SK-N-SH (cell line): Measurements from ENCODE around the gene CHRM3. TPM values are rescaled to one million over a fixed set of nuclear protein-coding genes. Genes with fewer than 3 reads are reported as not detected.

Experiments
- CTCF ChIA-PET: fragments of 300-600, 350-600 bp; formaldehyde crosslinking; extraction: SDS; loops from one replicate; lab custom pipeline; 2021; lab: Yijun Ruan, JAX
- POLR2A ChIA-PET: fragments of 350-600 bp; sonication (Branson Sonifier 250); formaldehyde crosslinking; extraction: SDS; loops from one replicate; lab custom pipeline; 2020; ENCODE audit warnings: antibody characterized with exemption, inconsistent platforms; lab: Yijun Ruan, JAX
- DNase-seq: peaks from one replicate; pipeline ENCODE4 v3.0.0; 2012
- H2AFZ ChIP-seq: fragments of 200-600 bp; sonication (generic); 2 replicates; pipeline ENCODE4 v1.8.1; 2016; ENCODE audit warnings: antibody characterized with exemption, mild to moderate bottlenecking, low read depth
- H3F3A ChIP-seq: fragments of 200-600 bp; sonication (generic); replicated peaks from 2 replicates; pipeline ENCODE3; 2016; ENCODE audit warnings: antibody characterized with exemption, mild to moderate bottlenecking; ENCODE audit not compliant: insufficient read depth
- H3K27ac ChIP-seq, 2 experiments: fragments of 200-500 bp in 1 of 2; fragments of 200-600 bp in 1 of 2; sonication (Bioruptor generic) in 1 of 2; sonication (generic), shearing (Covaris generic) in 1 of 2; 2 replicates each; pipeline versions ENCODE4 v1.5.1 to v1.6.1; 2014 to 2016; ENCODE audit warnings: low read depth in 2 of 2, inconsistent platforms in 1 of 2, low read length in 1 of 2, mild to moderate bottlenecking in 1 of 2, mixed read lengths in 1 of 2
- H3K27me3 ChIP-seq: fragments of 200-600 bp; sonication (generic), shearing (Covaris generic); 2 replicates; pipeline ENCODE4 v1.6.1; 2016; ENCODE audit warnings: mixed run types; ENCODE audit not compliant: insufficient read depth
- H3K36me3 ChIP-seq, 2 experiments: fragments of 200-500 bp in 1 of 2; fragments of 200-600 bp in 1 of 2; sonication (Bioruptor generic) in 1 of 2; sonication (generic) in 1 of 2; replicated peaks in 1 of 2; 2 replicates each; pipeline versions ENCODE3 to v1.5.1; 2014 to 2016; ENCODE audit warnings: low read length in 1 of 2, mild to moderate bottlenecking in 1 of 2; ENCODE audit not compliant: insufficient read depth in 2 of 2, control insufficient read depth in 1 of 2
- H3K4me1 ChIP-seq, 2 experiments: fragments of 200-500 bp in 1 of 2; fragments of 200-600 bp in 1 of 2; sonication (Bioruptor generic) in 1 of 2; sonication (generic), shearing (Covaris generic) in 1 of 2; 2 replicates each; pipeline versions ENCODE4 v1.5.1 to v1.6.1; 2014 to 2016; ENCODE audit warnings: low read depth in 1 of 2, low read length in 1 of 2, mixed run types in 1 of 2; ENCODE audit not compliant: insufficient read depth in 2 of 2, control insufficient read depth in 1 of 2
- H3K4me2 ChIP-seq: fragments of 200-600 bp; sonication (generic), shearing (Covaris generic); 2 replicates; pipeline ENCODE4 v1.6.1; 2017; ENCODE audit warnings: mixed run types
- H3K4me3 ChIP-seq, 2 experiments: fragments of 200-500 bp in 1 of 2; fragments of 200-600 bp in 1 of 2; sonication (Bioruptor generic) in 1 of 2; sonication (generic), shearing (Covaris generic) in 1 of 2; 2 replicates each; pipeline versions ENCODE4 v1.5.1 to v1.8.1; 2014 to 2016; ENCODE audit warnings: low read depth in 2 of 2, inconsistent platforms in 1 of 2, low read length in 1 of 2, mild to moderate bottlenecking in 1 of 2, mixed read lengths in 1 of 2, moderate library complexity in 1 of 2
- H3K79me2 ChIP-seq: fragments of 200-600 bp; sonication (generic); 2 replicates; pipeline ENCODE4 v1.8.1; 2017; ENCODE audit warnings: mild to moderate bottlenecking; ENCODE audit not compliant: insufficient read depth
- H3K9ac ChIP-seq: fragments of 200-600 bp; sonication (generic); 2 replicates; pipeline ENCODE4 v1.6.1; 2017; ENCODE audit warnings: mixed run types
- H3K9me2 ChIP-seq: fragments of 200-600 bp; sonication (generic); 2 replicates; pipeline ENCODE4 v1.6.1; 2017; ENCODE audit warnings: mixed run types
- H3K9me3 ChIP-seq: fragments of 200-600 bp; sonication (generic); 2 replicates; pipeline ENCODE4 v1.6.1; 2017; ENCODE audit warnings: mixed run types, mild to moderate bottlenecking, moderate library complexity
- H4K20me1 ChIP-seq: fragments of 200-600 bp; sonication (generic); 2 replicates; pipeline ENCODE4 v1.6.1; 2017; ENCODE audit warnings: mild to moderate bottlenecking, mixed run types; ENCODE audit not compliant: insufficient read depth
- CHD2 ChIP-seq: fragments of 150-350 bp; IDR thresholded peaks from 2 replicates; pipeline ENCODE4 v1.6.1; 2018; ENCODE audit warnings: low read length; ENCODE audit not compliant: partially characterized antibody
- CTCF ChIP-seq: fragments of 200-600 bp; sonication (generic); IDR thresholded peaks from 2 replicates; pipeline ENCODE4 v1.6.1; 2017; ENCODE audit warnings: antibody characterized with exemption, mild to moderate bottlenecking, moderate library complexity
- EZH2phosphoT487 ChIP-seq: fragments of 200-600 bp; sonication (generic); IDR thresholded peaks from 2 replicates; pipeline ENCODE4 v1.6.1; 2017; ENCODE audit warnings: low read depth, mixed run types, mild to moderate bottlenecking, antibody characterized with exemption, moderate library complexity, borderline replicate concordance
- FOSL2 ChIP-seq: IDR thresholded peaks from 2 replicates; pipeline ENCODE4 v1.4.0; 2012; ENCODE audit warnings: low read depth, mild to moderate bottlenecking, moderate library complexity, borderline replicate concordance
- FOXM1 ChIP-seq: IDR thresholded peaks from 2 replicates; pipeline ENCODE4 v1.4.0; 2012; ENCODE audit warnings: low read depth, mild to moderate bottlenecking
- GATA2 ChIP-seq: sonication (generic); formaldehyde crosslinking; IDR thresholded peaks from 2 replicates; pipeline ENCODE4 v1.5.0; 2020; ENCODE audit warnings: mild to moderate bottlenecking, missing genetic modification reagents
- JUND ChIP-seq: IDR thresholded peaks from 2 replicates; pipeline ENCODE4 v1.4.0; 2012
- MEF2A ChIP-seq: IDR thresholded peaks from 2 replicates; pipeline ENCODE4 v1.4.0; 2012; ENCODE audit warnings: low read depth, borderline replicate concordance
- MXI1 ChIP-seq: IDR thresholded peaks from 2 replicates; pipeline ENCODE4 v1.6.1; 2012; ENCODE audit warnings: mild to moderate bottlenecking, low read depth, low read length, improper control_type of control experiment
- POLR2AphosphoS5 ChIP-seq: IDR thresholded peaks from 2 replicates; pipeline ENCODE4 v1.6.1; 2012; ENCODE audit warnings: low read depth, low read length
- RAD21 ChIP-seq: IDR thresholded peaks from 2 replicates; pipeline ENCODE4 v1.6.1; 2012; ENCODE audit warnings: mild to moderate bottlenecking, low read length
- RCOR1 ChIP-seq: fragments of 150-350 bp; IDR thresholded peaks from 2 replicates; pipeline ENCODE4 v1.6.1; 2017; ENCODE audit warnings: antibody characterized with exemption, low read length
- REST ChIP-seq: IDR thresholded peaks from 2 replicates; pipeline ENCODE4 v1.6.1; 2012; ENCODE audit warnings: mild to moderate bottlenecking, low read depth, low read length, moderate library complexity
- RXRA ChIP-seq: IDR thresholded peaks from 2 replicates; pipeline ENCODE4 v1.4.0; 2012; ENCODE audit warnings: low read depth, mild to moderate bottlenecking, borderline replicate concordance
- SIN3A ChIP-seq: IDR thresholded peaks from 2 replicates; pipeline ENCODE4 v1.6.1; 2012; ENCODE audit warnings: low read depth, mild to moderate bottlenecking, low read length, moderate library complexity, borderline replicate concordance
- TCF12 ChIP-seq: IDR thresholded peaks from 2 replicates; pipeline ENCODE4 v1.4.0; 2012
- TEAD4 ChIP-seq: IDR thresholded peaks from 2 replicates; pipeline ENCODE4 v1.4.0; 2012; ENCODE audit warnings: mild to moderate bottlenecking, borderline replicate concordance; ENCODE audit not compliant: insufficient read depth
- USF2 ChIP-seq: fragments of 150-350 bp; IDR thresholded peaks from 2 replicates; pipeline ENCODE4 v1.6.1; 2017; ENCODE audit warnings: antibody characterized with exemption, low read length, low read depth, borderline replicate concordance
- YY1 ChIP-seq: IDR thresholded peaks from 2 replicates; pipeline ENCODE4 v1.4.0; 2012; ENCODE audit warnings: low read depth, mild to moderate bottlenecking
- WGBS: methylation state at CpG from one replicate; pipeline ENCODE4 v1.1.6; 2017; ENCODE audit warnings: low lambda C conversion rate; 5-methylcytosine and 5-hydroxymethylcytosine counted together
- polyA plus RNA-seq, 3 experiments: library from polyadenylated mRNA; depleted of rRNA; stranded (reverse); fragments of >200 nt; gene quantifications; 2 replicates each; pipeline ENCODE4 v1.2.3, GENCODE V29; 2012

Gene CHRM3
- polyA plus RNA-seq, 1 of the 3 experiments (the other 2 are of a cell fraction) = 0.07 TPM

DNA sequence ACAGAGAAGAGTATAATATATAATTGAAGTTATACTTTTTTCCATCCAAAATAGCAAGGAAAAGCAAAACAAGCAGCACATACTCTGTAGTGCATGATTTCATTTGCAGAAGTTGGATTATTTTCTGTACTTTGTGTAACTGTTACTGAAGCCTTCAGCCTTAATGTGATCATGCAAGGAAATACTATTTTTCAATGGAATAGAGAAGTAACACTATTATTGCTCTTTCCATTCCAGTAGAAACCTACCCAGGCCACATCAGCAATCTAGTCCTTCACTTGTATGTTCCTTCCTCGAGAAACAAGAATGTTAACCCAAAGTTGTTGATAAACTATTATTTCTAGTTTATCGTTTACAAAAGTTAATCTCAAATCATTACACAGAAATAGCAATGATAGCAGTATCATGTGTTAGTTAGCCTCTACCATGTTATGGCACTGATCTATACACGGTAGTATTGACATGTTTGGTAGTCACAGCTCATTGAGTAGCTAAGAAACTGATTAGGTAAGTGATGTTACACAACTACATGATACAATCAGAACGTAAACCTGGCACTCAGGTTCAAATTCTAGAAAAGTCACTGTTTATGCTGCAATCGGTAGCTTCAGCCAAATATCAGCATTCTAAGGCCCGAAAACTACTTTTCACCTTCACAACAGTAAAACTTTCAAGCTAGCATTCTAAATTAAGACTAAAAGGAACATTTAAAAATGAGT is 37.6 kb upstream of the CHRM3 start:
- Histone ChIP-seq H4K20me1 (no peaks in the 10 kb centered on the region), H3K9me2 (no peaks in the 10 kb centered on the region), H2AFZ (no peak overlapping the region), H3K27ac (no peak overlapping the region), H3K4me2 (no peak overlapping the region), H3K4me1 (no peaks in the 10 kb centered on the region; a peak in 1 of 4 replicates), H3K9me3 (no peaks in the 10 kb centered on the region), H3K36me3 (no peaks in the 10 kb centered on the region), H3K79me2 (no peaks in the 10 kb centered on the region), H3K4me3 (no peak overlapping the region), H3F3A (no peaks in the 10 kb centered on the region), H3K9ac (no peak overlapping the region), H3K27me3 (no peaks in the 10 kb centered on the region)
- ChIA-PET CTCF (interaction anchor here (1.0 kb wide), 1 partner anchor 205 kb away, joined by 3 read pairs; no protein-coding TSS in a partner anchor), POLR2A (no interaction called here)
- DNase-seq = no peak
- 35% methylated on average over 6 of the region's 6 CpGs for WGBS
- TF ChIP-seq RXRA = no peak
- TF ChIP-seq JUND = no peak
- TF ChIP-seq TEAD4 = no peak
- no peak for TF ChIP-seq MXI1
- TF ChIP-seq REST = no peak
- TF ChIP-seq GATA2 = no peak
- no peak for TF ChIP-seq USF2
- TF ChIP-seq YY1 = no peak
- no peak for TF ChIP-seq CTCF
- TF ChIP-seq TCF12 = no peak
- no peak for TF ChIP-seq MEF2A
- no peak for TF ChIP-seq EZH2phosphoT487
- no peak for TF ChIP-seq SIN3A
- TF ChIP-seq FOSL2 = no peak
- no peak for TF ChIP-seq CHD2
- TF ChIP-seq POLR2AphosphoS5 = no peak
- no peak for TF ChIP-seq RCOR1
- TF ChIP-seq RAD21 = no peak
- no peak for TF ChIP-seq FOXM1
